GM12878 (cell line): ENCODE measurements around the gene PRRG1. TPM values are rescaled to one million over a fixed set of nuclear protein-coding genes. Genes with fewer than 3 reads are reported as not detected.

Experiments
- ATAC-seq: fragments of 200-7000 bp; cut with Tn5 transposase; 3 replicates; pipeline ENCODE4 v1.9.1; 2020; ENCODE audit warnings: mild to moderate bottlenecking, moderate library complexity
- BruUV-seq: library from RNA; stranded (reverse); fragments of 400-500 nt; replicated peaks from 2 replicates; lab custom pipeline; 2021; lab: Mats Ljungman, UMichigan
- CTCF ChIA-PET: fragments of 300-600 bp; sonication (Branson Sonifier 250); formaldehyde crosslinking; extraction: SDS; loops from one replicate; lab custom pipeline; 2021; ENCODE audit warnings: inconsistent platforms; lab: Yijun Ruan, JAX
- POLR2A ChIA-PET: fragments of 350-600 bp; formaldehyde crosslinking; extraction: SDS; loops from one replicate; lab custom pipeline; 2021; ENCODE audit warnings: inconsistent platforms; lab: Charles Lee
- RAD21 ChIA-PET: fragments of 300-600 bp; sonication (Branson Sonifier 250); formaldehyde crosslinking; loops from one replicate; lab custom pipeline; 2023; ENCODE audit warnings: antibody characterized with exemption; ENCODE audit not compliant: unreplicated experiment; lab: Charles Lee
- SMC1A ChIA-PET: fragments of 300-600 bp; sonication (Branson Sonifier 250); formaldehyde crosslinking; loops from one replicate; lab custom pipeline; 2023; ENCODE audit not compliant: unreplicated experiment, uncharacterized antibody; lab: Charles Lee
- DNase-seq: peaks from one replicate; pipeline ENCODE4 v3.0.0-alpha.2; 2011; ENCODE audit warnings: low read depth, low spot score
- FAIRE-seq: peaks from 3 replicates; lab custom pipeline; 2011; peaks lifted over from hg19 to GRCh38; lab: Jason Lieb, UNC
- H2AFZ ChIP-seq: 2 replicates; pipeline ENCODE4 v1.6.0; 2011; ENCODE audit warnings: low read depth, low read length, control low read depth; ENCODE audit not compliant: control insufficient read depth
- H3K27ac ChIP-seq: 2 replicates; pipeline ENCODE4 v1.5.1; 2011; ENCODE audit warnings: control low read depth; ENCODE audit not compliant: control insufficient read depth, insufficient read depth
- H3K27me3 ChIP-seq, 2 experiments: replicated peaks in 1 of 2; 2 replicates each; pipeline versions ENCODE4 v1.6.0 to v1.6.1; 2011; ENCODE audit warnings: low read length in 1 of 2; ENCODE audit not compliant: control insufficient read depth in 2 of 2, insufficient read depth in 2 of 2
- H3K36me3 ChIP-seq, 2 experiments: 2 replicates each; pipeline ENCODE4 v1.5.1; 2011; ENCODE audit warnings: low read length in 1 of 2; ENCODE audit not compliant: control insufficient read depth in 2 of 2, insufficient read depth in 2 of 2
- H3K4me1 ChIP-seq: 2 replicates; pipeline ENCODE4 v1.6.1; 2011; ENCODE audit warnings: mild to moderate bottlenecking, low read length, moderate library complexity, mixed read lengths; ENCODE audit not compliant: control insufficient read depth, insufficient read depth
- H3K4me2 ChIP-seq: 2 replicates; pipeline ENCODE4 v1.6.0; 2011; ENCODE audit warnings: control low read depth; ENCODE audit not compliant: control insufficient read depth, insufficient read depth
- H3K4me3 ChIP-seq: fragments of 200-600 bp; sonication (generic); 2 replicates; pipeline ENCODE4 v1.5.1; 2016
- H3K79me2 ChIP-seq: 2 replicates; pipeline ENCODE4 v1.6.0; 2011; ENCODE audit warnings: low read length; ENCODE audit not compliant: control insufficient read depth, insufficient read depth
- H3K9ac ChIP-seq: 2 replicates; pipeline ENCODE4 v1.8.0; 2011; ENCODE audit warnings: low read length, control low read depth, mixed read lengths; ENCODE audit not compliant: control insufficient read depth, insufficient read depth
- H3K9me3 ChIP-seq: replicated peaks from 3 replicates; pipeline ENCODE4 v1.5.1; 2011; ENCODE audit warnings: mild to moderate bottlenecking, low read length; ENCODE audit not compliant: control insufficient read depth, insufficient read depth
- H4K20me1 ChIP-seq: 2 replicates; pipeline ENCODE4 v1.6.0; 2011; ENCODE audit not compliant: control insufficient read depth, insufficient read depth
- ATF7 ChIP-seq: fragments of 450-650 bp; IDR thresholded peaks from 2 replicates; pipeline ENCODE4 v1.6.1; 2016; ENCODE audit warnings: low read depth, mild to moderate bottlenecking
- BACH1 ChIP-seq: fragments of 450-650 bp; IDR thresholded peaks from 2 replicates; pipeline ENCODE4 v1.6.1; 2017; ENCODE audit warnings: mild to moderate bottlenecking, borderline replicate concordance
- EZH2 ChIP-seq: IDR thresholded peaks from 2 replicates; pipeline ENCODE4 v1.6.1; 2012; ENCODE audit warnings: low read depth, mild to moderate bottlenecking, control low read depth, inconsistent platforms, low read length, borderline replicate concordance; ENCODE audit not compliant: control insufficient read depth
- HDGF ChIP-seq: fragments of 450-650 bp; IDR thresholded peaks from 2 replicates; pipeline ENCODE4 v1.6.1; 2016; ENCODE audit warnings: antibody characterized with exemption
- HSF1 ChIP-seq: fragments of 150-350 bp; IDR thresholded peaks from 2 replicates; pipeline ENCODE4 v1.6.1; 2014; ENCODE audit warnings: mild to moderate bottlenecking, low read depth, low read length
- IRF4 ChIP-seq: IDR thresholded peaks from 2 replicates; pipeline ENCODE4 v1.6.1; 2011; ENCODE audit warnings: low read depth, low read length
- MAX ChIP-seq: IDR thresholded peaks from 2 replicates; pipeline ENCODE4 v1.6.1; 2012; ENCODE audit warnings: low read depth, low read length, improper control_type of control experiment
- MLLT1 ChIP-seq: fragments of 450-650 bp; IDR thresholded peaks from 2 replicates; pipeline ENCODE4 v1.6.1; 2016; ENCODE audit warnings: mild to moderate bottlenecking
- MXI1 ChIP-seq: fragments of 150-350 bp; IDR thresholded peaks from 2 replicates; pipeline ENCODE4 v1.6.1; 2011; ENCODE audit warnings: low read depth, mild to moderate bottlenecking, inconsistent platforms, low read length, improper control_type of control experiment
- NFYB ChIP-seq: IDR thresholded peaks from 2 replicates; pipeline ENCODE4 v1.6.1; 2011; ENCODE audit warnings: low read depth, mild to moderate bottlenecking, low read length, improper control_type of control experiment, moderate library complexity; ENCODE audit not compliant: insufficient read depth
- RAD51 ChIP-seq: fragments of 450-650 bp; IDR thresholded peaks from 2 replicates; pipeline ENCODE4 v1.6.1; 2016; ENCODE audit warnings: moderate library complexity, mild to moderate bottlenecking, inconsistent platforms
- RELA ChIP-seq: fragments of 450-650 bp; IDR thresholded peaks from 2 replicates; pipeline ENCODE4 v1.8.0; 2014; ENCODE audit warnings: borderline replicate concordance; ENCODE audit not compliant: partially characterized antibody
- WGBS: methylation state at CpG from one replicate; pipeline ENCODE4 v1.1.6; 2016; ENCODE audit warnings: low lambda C conversion rate; ENCODE audit not compliant: insufficient replicate concordance, insufficient coverage; ENCODE audit errors: missing lambda C conversion rate; 5-methylcytosine and 5-hydroxymethylcytosine counted together
- in situ Hi-C: fragments of 300-500 bp; cut with MboI; formaldehyde crosslinking; loops from 9 replicates; pipeline ENCODE4 v1.14.3; 2018; ENCODE audit warnings: mixed read lengths
- intact Hi-C: fragments of 100-400 bp; cut with micrococcal nuclease; formaldehyde crosslinking; loops from one replicate; pipeline ENCODE4 v1.14.2; 2022; ENCODE audit not compliant: unreplicated experiment
- polyA plus RNA-seq, 11 experiments: library from polyadenylated mRNA; depleted of rRNA in 4 of 11; unstranded in 6 of 11; stranded (reverse) in 5 of 11; fragments of >200 nt; fragmentation: Nextera tagmentation in 4 of 11; fragmentation: Illumina TruSeq in 1 of 11; extraction: Ambion mirVana in 4 of 11; extraction: Trizol in 1 of 11; gene quantifications; 1 replicate in 1 of 11; 2 replicates in 10 of 11; pipeline versions ENCODE4 v1.2.1 to v1.2.3, GENCODE V29; 2011 to 2016; ENCODE audit warnings: inconsistent platforms in 2 of 11, missing spikeins in 2 of 11, low read depth in 1 of 11
- total RNA-seq, 4 experiments: library from RNA; depleted of rRNA in 3 of 4; stranded (reverse); fragments of >200 nt in 3 of 4; fragmentation: Illumina TruSeq in 1 of 4; extraction: Trizol in 1 of 4; gene quantifications; 2 replicates each; pipeline versions ENCODE4 v1.2.1 to v1.2.3, GENCODE V29; 2013 to 2021

PRRG1 gene
- total and polyA plus RNA-seq, 10 of the 15 experiments (the other 5 are each of a cell fraction or from before 2014, with no cell fraction given): not detected

GRCh38 chrX:37470711-37471110 is 121.5 kb downstream of the PRRG1 start (continued):
- TF ChIP-seq MLLT1: no peak
- TF ChIP-seq EZH2: no peak

GRCh38 chrX:37472836-37473235 is 123.7 kb downstream of the PRRG1 start:
- Histone ChIP-seq H4K20me1 (no peaks in the 10 kb centered on the region), H3K79me2 (no peaks in the 10 kb centered on the region), H2AFZ (no peak overlapping the region), H3K36me3 (no peaks in the 10 kb centered on the region), H3K9me3 (no peaks in the 10 kb centered on the region), H3K4me1 (no peaks in the 10 kb centered on the region), H3K4me3 (no peak overlapping the region), H3K4me2 (no peak overlapping the region), H3K9ac (no peak overlapping the region), H3K27ac (no peak overlapping the region), H3K27me3 (no peaks in the 10 kb centered on the region; a peak in 1 of 4 replicates)
- no peak for ATAC-seq
- no peak for DNase-seq
- BruUV-seq: no TSS peak
- no peak for TF ChIP-seq MXI1
- TF ChIP-seq HDGF: no peak
- TF ChIP-seq NFYB: no peak
- no peak for TF ChIP-seq RAD51
- TF ChIP-seq ATF7: no peak
- TF ChIP-seq RELA: no peak
- TF ChIP-seq MAX: no peak
- no peak for TF ChIP-seq IRF4
- TF ChIP-seq HSF1: no peak
- no peak for TF ChIP-seq BACH1
- 39% methylated on average over 6 of the region's 6 CpGs for WGBS
- intact Hi-C loops: no loop called here
- no peak for FAIRE-seq
- SMC1A ChIA-PET: no interaction called here
- CTCF ChIA-PET: no interaction called here
- POLR2A ChIA-PET: no interaction called here
- in situ Hi-C loops: no loop called here
- RAD21 ChIA-PET: no interaction called here
